Right cardiac atrium (tissue), 5 donors: ENCODE measurements around the gene TRIO. TPM values are rescaled to one million over a fixed set of nuclear protein-coding genes. Genes with fewer than 3 reads are reported as not detected.

Experiments
- ATAC-seq, 2 donors: fragments of 200-7000 bp; cut with Tn5 transposase; one replicate each; pipeline versions ENCODE4 v1.8.0 to v1.9.1; 2020; ENCODE audit warnings: moderate library complexity in 2 of 2, mild to moderate bottlenecking in 1 of 2
- DNase-seq, 3 donors: peaks; one replicate each; pipeline ENCODE4 v3.0.0-alpha.2; 2020
- H3K27ac ChIP-seq: one replicate; pipeline ENCODE4 v1.5.1; 2013; ENCODE audit warnings: mild to moderate bottlenecking, low read length, control low read depth, moderate library complexity
- H3K27me3 ChIP-seq: one replicate; pipeline ENCODE4 v1.6.1; 2013; ENCODE audit not compliant: control insufficient read depth, insufficient read depth
- H3K4me1 ChIP-seq: one replicate; pipeline ENCODE4 v1.6.1; 2013; ENCODE audit warnings: low read length; ENCODE audit not compliant: control insufficient read depth, insufficient read depth
- H3K4me3 ChIP-seq: one replicate; pipeline ENCODE4 v1.5.1; 2013; ENCODE audit warnings: low read length, control low read depth
- H3K9me3 ChIP-seq: one replicate; pipeline ENCODE4 v1.6.1; 2013; ENCODE audit warnings: low read length; ENCODE audit not compliant: control insufficient read depth
- WGBS: extraction: QIAGEN DNeasy Blood & Tissue Kit; methylation state at CpG from one replicate; pipeline ENCODE4 v1.1.7; 2013; 5-methylcytosine and 5-hydroxymethylcytosine counted together
- intact Hi-C, 4 donors: fragments of 100-400 bp; cut with DNase I; formaldehyde crosslinking; loops; one replicate each; pipeline versions ENCODE4 v1.11.0 to v1.14.0; 2022 to 2023
- polyA plus RNA-seq: library from polyadenylated mRNA; stranded (reverse); fragments of 200-250 nt; gene quantifications from one replicate; pipeline ENCODE4 v1.2.3, GENCODE V29; 2013
- total RNA-seq, 4 donors: library from RNA; stranded (reverse); fragmentation: NEBNext Ultra II Directional; extraction: Animal tissue kit (Norgen Biotek cat#: 25700); gene quantifications; one replicate each; pipeline ENCODE4 v1.2.1, GENCODE V29; 2021
- donor health status: healthy with polysubstance abuse.
- donor health status: DM: no; HTN: yes; CAD: no.
- donor health status: DM: no; HTN: no; CAD: no.
- donor health status: DM: no; HTN: yes; CAD: no; lungs with severe emphysema.
- donor health status: DM: yes; HTN: yes; CAD: no.

The TRIO gene
- total and polyA plus RNA-seq, 5 donors, result 31.3 to 66.0 (median 54.1) TPM

DNA sequence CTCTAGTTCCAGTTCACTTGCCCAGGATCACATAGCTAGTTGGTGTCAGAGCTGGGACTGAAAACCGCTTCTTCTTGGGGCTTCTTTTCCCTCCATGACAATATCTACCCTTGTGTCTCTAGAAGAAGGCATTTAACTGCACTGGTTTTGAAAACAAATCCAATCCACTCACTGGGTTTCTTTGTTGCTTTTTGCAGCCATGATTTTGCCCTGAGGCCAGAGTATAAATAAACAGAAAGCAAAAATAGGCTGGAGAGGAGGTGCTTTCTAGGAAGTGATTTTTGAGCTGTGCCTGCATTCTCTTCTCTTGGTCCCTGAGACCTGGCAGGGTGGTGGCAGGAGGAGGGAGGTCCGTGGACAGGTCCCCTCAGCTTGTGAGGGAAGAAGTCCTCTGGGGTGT lies 6.9 kb upstream of the TRIO start:
- WGBS, result 71% methylated on average over 2 of the region's 2 CpGs

DNA sequence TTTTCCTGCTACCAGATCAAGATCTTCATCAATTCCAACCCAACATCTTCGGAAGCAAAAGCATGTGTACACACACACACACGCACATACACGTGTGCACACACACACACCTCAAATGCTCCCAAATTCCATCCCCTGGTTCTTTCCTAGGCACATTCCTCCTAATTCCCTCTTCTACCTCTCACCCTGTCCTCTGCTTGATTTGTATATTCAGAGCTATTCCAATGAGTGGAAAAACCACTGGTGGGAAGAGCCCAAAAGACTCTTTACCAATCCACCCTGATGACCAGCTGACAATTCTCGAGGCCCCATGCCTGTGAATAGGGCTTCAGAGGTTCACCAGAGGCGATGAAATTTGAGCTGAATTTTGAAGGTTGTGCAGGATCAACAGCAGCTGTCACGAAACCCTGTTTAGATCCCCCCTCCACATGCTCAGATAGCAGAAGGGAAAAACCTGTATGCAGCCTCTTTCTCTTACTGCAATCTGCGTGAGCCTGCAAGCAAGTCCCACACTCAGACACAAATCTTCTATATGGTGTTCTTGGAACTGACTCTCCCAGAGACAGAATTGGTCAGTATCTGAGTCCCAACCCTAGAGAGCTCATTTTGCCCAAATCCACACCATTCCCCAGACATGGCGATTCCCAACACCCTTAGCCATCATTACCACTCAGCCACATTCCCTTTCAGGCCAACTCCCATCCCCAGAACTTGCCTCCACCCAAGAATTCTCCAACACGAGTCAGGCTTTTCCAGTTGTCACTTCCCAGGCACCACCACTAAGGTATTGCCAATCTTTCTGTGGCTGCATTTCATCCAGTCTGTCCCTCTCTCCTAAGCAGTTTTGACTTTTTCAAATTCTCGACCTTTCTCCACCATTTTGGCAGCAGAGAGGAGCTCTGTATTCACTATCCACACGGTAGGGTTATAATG lies 4.3 kb upstream of the TRIO start:
- Histone ChIP-seq H3K27me3 (no peaks in the 10 kb centered on the region), H3K27ac (no peak overlapping the region), H3K9me3 (peaks cover 2% of the 10 kb centered on the region), H3K4me3 (no peak overlapping the region), H3K4me1 (no peaks in the 10 kb centered on the region)
- ATAC-seq (no peak), DNase-seq (no peak)
- intact Hi-C loops, result no loop called here
- WGBS, result 77% methylated on average over 11 of the region's 11 CpGs

More for the DNA sequence above, 6.9 kb upstream of the TRIO start:
- Histone ChIP-seq H3K9me3 (peaks cover 4% of the 10 kb centered on the region), H3K27ac (no peak overlapping the region), H3K4me1 (peaks cover 4% of the 10 kb centered on the region), H3K27me3 (no peaks in the 10 kb centered on the region), H3K4me3 (no peak overlapping the region)
- intact Hi-C loops, result no loop called here
- ATAC-seq (no peak), DNase-seq (no peak)

DNA sequence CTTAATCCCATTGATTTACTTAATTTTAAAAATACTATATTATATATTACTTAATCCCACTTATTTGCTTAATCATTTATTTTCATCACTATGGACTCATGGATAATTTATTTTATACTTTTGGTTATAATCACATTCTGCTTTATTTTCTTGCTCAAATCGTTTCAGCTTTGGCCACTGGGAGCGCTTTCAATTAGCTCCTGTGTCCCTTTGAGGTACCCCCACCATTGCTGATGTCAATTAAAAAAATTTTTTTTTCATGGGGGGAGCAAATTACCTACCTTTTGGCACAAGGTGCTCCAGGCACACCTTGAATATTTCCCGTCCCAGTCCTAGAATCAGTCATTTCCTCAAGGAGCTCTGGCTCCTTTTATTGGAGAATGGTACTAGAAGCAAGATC lies 1.4 kb upstream of the TRIO start:
- intact Hi-C loops, result loop anchor here (5.0 to 10.0 kb wide), 4 partner anchors 53 to 126 kb away; no protein-coding TSS in a partner anchor
- H3K4me3 ChIP-seq, result no peak overlapping the region
- WGBS, result 85% methylated on average over 3 of the region's 3 CpGs
- H3K27me3 ChIP-seq, result no peaks in the 10 kb centered on the region
- H3K9me3 ChIP-seq, result no peaks in the 10 kb centered on the region
- no peak overlapping the region for H3K27ac ChIP-seq
- peaks cover 7% of the 10 kb centered on the region for H3K4me1 ChIP-seq
- DNase-seq (no peak), ATAC-seq (no peak)

DNA sequence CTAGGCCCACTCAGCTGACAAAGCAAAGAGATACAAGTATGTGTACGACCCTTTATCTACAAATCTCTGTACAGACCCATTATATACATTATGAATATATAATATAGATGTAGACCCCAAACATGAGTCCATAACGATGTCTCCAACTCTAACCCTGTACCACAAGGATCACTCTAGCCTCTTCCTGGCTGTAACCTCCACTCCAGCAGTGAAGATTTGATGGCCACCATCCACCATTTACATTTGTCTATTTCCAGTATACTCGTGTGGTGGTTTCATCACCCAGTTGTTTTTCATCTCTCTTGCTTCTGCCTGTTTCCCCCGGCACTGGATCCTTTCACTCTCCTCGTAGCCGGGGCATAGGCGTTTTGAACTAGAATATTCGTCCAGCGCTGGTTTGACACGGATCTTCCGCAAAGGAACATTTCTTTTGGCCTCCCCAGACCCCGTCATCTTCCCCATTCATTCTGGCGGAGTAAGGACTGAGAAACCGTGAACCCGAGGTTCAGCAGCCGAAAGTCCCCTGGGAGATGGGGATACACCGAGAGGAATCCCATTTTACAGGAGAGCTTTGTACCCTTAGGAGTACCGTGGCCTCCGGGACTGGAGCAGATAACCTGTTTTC lies 828 bp upstream of the TRIO start:
- intact Hi-C loops, result loop anchor here (5.0 to 10.0 kb wide), 4 partner anchors 52 to 125 kb away; no protein-coding TSS in a partner anchor

DNA sequence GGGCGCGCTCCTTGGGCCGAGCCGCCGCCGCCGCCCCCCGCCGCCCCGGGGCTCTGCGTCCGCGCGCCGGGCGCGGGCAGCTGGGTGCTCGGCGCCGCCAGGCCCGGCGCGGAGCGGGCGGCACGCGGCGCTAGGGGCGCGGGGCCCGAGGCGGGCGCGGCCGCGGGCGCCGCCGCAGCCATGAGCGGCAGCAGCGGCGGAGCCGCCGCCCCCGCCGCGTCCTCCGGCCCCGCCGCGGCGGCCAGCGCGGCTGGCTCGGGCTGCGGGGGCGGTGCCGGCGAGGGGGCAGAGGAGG lies 351 bp downstream of the TRIO start:
- intact Hi-C loops, result loop anchor here (5.0 to 10.0 kb wide), 4 partner anchors 51 to 124 kb away; no protein-coding TSS in a partner anchor
- Histone ChIP-seq H3K4me1 (peaks cover 8% of the 10 kb centered on the region), H3K4me3 (peak overlapping the region; percentile 69), H3K27me3 (no peaks in the 10 kb centered on the region), H3K27ac (peak overlapping the region; percentile 67), H3K9me3 (peaks cover under 1% of the 10 kb centered on the region)
- WGBS, result 1% methylated on average over 58 of the region's 59 CpGs
- DNase-seq (no peak), ATAC-seq (no peak)

More for the DNA sequence above, 828 bp upstream of the TRIO start:
- H3K27ac ChIP-seq, result peak overlapping the region; percentile 49
- DNase-seq (no peak), ATAC-seq (no peak)
- no peaks in the 10 kb centered on the region for H3K9me3 ChIP-seq
- H3K27me3 ChIP-seq, result no peaks in the 10 kb centered on the region
- H3K4me3 ChIP-seq, result peak overlapping the region; percentile 69
- H3K4me1 ChIP-seq, result peaks cover 7% of the 10 kb centered on the region
- 12% methylated on average over 19 of the region's 19 CpGs for WGBS

DNA sequence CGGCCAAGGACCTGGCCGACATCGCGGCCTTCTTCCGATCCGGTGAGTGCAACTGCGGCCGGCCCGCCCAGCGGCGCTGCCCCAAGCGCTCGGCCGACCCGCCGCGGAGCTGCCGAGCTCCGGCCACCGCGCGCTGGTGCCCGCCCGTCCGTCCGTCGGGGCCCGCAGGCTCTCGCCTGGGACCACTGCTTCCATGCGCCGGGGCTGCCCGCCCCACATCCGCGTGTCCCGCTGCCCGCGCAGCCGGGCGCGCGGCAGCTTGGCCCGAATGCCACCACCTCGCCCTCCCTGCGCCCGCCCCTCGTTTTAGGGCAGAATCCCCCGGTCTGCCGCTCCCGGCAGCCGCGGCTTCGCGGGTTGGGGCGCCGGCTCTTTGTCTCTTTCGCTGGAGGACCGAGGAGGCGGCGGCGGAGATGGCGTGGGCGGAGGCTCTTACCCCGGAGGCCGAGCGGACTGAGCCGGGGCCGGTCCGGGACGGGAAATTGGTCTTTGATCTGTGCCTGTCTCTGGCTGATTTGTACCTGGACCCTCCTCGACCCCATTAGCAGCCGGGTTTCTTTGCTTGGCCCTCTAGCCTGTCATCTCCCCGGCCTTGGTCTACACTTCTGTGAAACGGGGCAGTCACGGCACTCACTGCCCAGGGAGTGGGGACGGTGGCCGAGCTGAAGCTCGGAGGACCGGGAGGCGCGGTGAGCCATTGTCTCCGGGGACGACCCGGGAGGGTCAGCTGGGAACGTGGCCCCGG lies 871 bp downstream of the TRIO start:
- Histone ChIP-seq H3K4me3 (peak overlapping the region; percentile 69), H3K4me1 (peaks cover 14% of the 10 kb centered on the region), H3K27me3 (no peaks in the 10 kb centered on the region), H3K9me3 (peaks cover 2% of the 10 kb centered on the region), H3K27ac (peak overlapping the region; percentile 67)
- intact Hi-C loops, result loop anchor here (5.0 to 10.0 kb wide), 4 partner anchors 51 to 123 kb away; no protein-coding TSS in a partner anchor
- peak; percentile 62 to 83 (median 80) for DNase-seq
- peak; percentile 4 to 16 for ATAC-seq
- WGBS, result under 1% methylated on average over 85 of the region's 85 CpGs

DNA sequence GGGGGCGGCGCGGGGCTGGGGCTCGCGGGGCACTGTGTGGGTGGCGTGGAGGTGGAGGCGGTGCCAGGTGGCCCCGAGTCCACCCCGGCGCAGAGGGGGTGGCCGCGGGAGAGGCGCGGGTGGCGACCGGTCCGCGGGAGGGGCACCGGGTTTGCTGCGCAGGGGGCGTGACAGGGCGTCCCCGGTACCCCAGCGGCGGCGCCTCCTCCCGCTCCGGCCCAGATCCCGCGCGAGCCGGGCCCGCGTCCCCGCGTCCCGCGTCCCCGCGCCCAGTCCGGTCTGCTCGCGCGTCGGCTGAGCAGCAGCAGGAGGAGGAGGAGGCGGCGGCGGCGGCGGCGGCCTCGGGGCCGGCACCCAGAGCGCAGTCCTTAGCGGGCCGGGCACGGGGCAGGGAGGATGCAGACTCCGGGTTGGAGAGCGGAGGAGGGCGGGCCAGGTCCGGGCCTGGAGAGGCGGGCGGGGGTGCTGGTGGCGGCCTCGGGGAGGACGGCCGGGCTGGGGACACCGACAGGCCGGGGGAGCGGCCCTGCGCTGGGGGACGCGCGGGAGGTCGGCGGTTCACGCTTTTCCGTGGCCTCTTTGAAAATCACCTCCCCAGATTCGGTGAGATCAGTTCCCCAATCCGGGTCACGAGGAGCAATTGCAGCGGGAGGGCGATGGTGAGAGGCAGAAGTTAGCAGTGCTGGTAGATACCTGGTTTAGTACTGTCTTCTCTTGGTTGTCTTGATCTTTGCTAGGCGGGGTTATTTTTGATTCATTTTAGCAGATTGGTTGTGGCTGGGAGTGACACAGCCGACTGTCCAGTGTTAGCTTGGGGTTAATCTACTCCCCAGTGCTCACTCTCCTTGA lies 1.7 kb downstream of the TRIO start:
- Histone ChIP-seq H3K4me1 (peaks cover 20% of the 10 kb centered on the region), H3K27me3 (no peaks in the 10 kb centered on the region), H3K9me3 (peaks cover 2% of the 10 kb centered on the region), H3K4me3 (peak overlapping the region; percentile 69), H3K27ac (peak overlapping the region; percentile 67)
- DNase-seq, result peak; percentile 57 to 83 (median 79)
- peak; percentile 58 to 60 for ATAC-seq
- WGBS, result under 1% methylated on average over 85 of the region's 85 CpGs
- intact Hi-C loops, result loop anchor here (5.0 to 10.0 kb wide), 4 partner anchors 50 to 122 kb away; no protein-coding TSS in a partner anchor

DNA sequence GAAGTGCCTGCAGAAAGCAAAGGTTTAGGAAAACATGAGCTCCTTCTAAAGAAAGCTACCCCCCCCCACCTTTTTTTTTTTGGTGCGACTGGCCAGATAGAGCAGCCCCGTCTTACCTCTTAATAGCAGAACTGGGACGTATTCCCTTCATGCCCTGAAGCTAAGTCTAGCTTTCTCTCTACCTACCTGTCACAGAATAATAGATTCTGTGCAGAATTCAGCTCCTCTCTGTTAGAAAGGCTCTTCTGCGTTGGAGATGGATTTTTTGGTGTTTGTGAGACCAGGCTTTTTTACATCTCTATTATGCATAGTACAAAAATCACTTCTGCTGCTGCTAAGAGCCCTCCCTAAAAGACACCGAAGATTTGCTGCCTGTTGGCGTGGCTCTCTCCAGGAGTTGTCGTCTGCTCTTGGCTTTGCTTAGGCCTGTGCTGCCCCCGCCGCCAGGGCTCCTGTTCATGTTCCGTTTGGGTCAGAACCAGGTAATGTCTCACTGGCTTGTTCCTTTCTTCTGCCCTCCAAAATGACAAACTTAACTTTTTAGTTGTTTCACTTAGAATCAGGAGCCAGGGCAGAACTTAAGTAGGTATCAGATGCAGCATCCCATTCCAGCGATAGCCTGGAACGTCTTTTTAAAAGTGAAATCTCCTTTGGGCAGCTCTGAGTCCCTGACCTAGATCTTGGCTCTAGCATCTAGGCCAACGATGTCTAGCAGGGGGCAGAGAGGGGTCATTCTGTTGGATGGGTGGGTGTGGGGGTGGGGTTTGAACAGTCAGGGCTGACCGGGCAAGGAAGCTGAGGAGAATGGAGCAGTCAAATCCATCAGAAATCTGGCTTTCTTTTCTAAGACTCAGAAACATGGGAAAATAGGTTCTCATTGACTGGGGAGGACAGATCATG lies 2.5 kb downstream of the TRIO start:
- peak overlapping the region; percentile 67 for H3K27ac ChIP-seq
- H3K4me3 ChIP-seq, result peak overlapping the region; percentile 69
- peaks cover 21% of the 10 kb centered on the region for H3K4me1 ChIP-seq
- peaks cover 2% of the 10 kb centered on the region for H3K9me3 ChIP-seq
- WGBS, result 29% methylated on average over 14 of the region's 14 CpGs
- no peak for DNase-seq
- no peaks in the 10 kb centered on the region for H3K27me3 ChIP-seq
- ATAC-seq, result no peak
- intact Hi-C loops, result loop anchor here (10.0 kb wide), 3 partner anchors 49 to 119 kb away; no protein-coding TSS in a partner anchor

DNA sequence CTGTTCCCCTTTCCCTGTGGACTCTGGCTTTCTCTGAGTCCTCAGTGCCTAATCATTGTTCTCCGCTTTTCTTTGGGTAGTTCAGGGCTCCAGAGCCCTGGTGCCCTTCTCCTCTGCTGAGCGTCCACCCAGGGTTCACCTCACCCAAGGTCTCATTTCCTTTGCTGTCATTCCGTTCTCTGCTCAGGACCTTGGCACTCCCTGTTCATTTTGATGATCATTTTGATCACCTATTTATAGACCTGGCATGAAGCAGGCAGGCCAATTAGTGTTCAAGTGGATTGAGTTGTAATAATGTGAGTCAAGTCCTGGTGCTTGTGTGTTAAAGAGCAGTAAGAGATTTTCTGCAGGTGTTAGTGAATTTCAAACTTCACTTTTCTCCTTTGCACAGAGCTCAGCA lies 3.6 kb downstream of the TRIO start:
- intact Hi-C loops, result loop anchor here (10.0 kb wide), 3 partner anchors 48 to 118 kb away; no protein-coding TSS in a partner anchor
- DNase-seq (no peak), ATAC-seq (no peak)
- Histone ChIP-seq H3K27ac (peak overlapping the region; percentile 79), H3K4me1 (peaks cover 21% of the 10 kb centered on the region), H3K4me3 (no peak overlapping the region), H3K9me3 (peaks cover 2% of the 10 kb centered on the region), H3K27me3 (no peaks in the 10 kb centered on the region)
- 58% methylated on average over 3 of the region's 3 CpGs for WGBS
